ENCODE results near the gene ERVW-1.
"Not testable (repeated sequence)": the region's sequence is repeated elsewhere in the genome, so short reads cannot be mapped to it uniquely, and the experiment has no call there.

The ERVW-1 gene

DNA sequence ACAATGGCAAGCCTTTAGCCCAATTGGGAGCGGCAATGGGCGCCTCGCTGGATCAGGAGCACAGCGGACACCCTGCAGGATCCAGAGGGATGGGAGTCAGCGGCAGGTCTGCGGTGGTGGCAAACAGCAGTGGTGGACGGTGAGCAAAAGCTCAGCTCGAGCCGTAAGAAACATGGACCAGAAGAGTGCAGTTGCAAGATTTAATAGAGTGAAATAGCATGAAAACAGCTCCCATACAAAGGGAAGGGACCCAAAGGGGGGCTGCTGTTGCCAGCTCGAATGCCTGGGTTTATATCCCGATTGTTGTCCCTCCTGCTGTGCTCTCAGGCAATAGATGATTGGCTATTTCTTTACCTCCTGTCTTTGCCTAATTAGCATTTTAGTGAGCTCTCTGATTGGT, at the start of gene ERVW-1:
Gene ERVW-1, minus strand, starts transcription at position 266 of the 400 bp plus-strand sequence. CDS start 7,565 bp downstream, outside the sequence.
- DNase-seq (ENCODE audit: extremely low read depth in 1 of 2, low read depth in 1 of 2), result not testable (repeated sequence)

GRCh38 chr7:92523110-92523509, 45.4 kb upstream of the ERVW-1 start:
- DNase-seq (ENCODE audit: extremely low read depth in 1 of 2, low read depth in 1 of 2), result no peak

DNA sequence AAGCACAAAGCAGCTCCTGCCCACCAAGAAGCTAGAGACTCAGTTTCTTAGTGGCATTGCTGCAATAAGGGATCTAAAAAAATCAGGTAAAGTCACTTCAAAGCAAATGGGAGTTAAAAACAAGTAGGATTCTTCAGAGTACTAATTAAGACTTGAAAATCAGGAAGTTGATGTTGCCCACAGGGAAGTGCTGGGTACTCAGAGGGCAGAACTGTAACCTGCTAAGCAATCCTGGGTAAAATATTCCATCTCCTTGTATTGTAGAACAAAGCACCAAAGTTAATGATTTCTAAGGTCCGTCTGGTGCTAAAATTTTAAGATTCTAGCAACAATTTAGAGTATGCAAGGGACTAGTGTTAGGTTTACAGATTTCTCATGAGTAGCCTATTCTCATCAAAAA, 42.3 kb upstream of the ERVW-1 start:
- no peak for DNase-seq (ENCODE audit: extremely low read depth in 1 of 2, low read depth in 1 of 2)

DNA sequence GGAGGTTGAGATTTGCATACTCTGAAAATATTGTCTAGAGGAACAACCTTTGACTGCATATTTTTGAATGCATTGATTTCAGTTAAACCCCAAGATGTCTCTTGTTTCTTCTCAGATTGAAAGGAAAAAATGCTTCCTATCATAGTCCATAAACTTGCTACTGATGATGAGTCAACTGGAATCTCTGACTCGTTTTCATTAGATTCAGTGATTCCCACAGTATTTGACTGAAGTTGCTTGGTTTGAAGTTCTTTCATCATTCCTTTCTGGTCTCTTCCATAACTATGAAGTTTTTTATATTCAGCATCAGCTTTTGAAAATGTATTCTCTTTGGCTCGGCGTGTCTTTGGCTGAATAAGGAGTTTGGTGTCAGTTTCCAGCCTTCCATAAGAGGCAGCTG, 39.9 kb upstream of the ERVW-1 start:
- no peak for DNase-seq (ENCODE audit: extremely low read depth in 1 of 2, low read depth in 1 of 2)

DNA sequence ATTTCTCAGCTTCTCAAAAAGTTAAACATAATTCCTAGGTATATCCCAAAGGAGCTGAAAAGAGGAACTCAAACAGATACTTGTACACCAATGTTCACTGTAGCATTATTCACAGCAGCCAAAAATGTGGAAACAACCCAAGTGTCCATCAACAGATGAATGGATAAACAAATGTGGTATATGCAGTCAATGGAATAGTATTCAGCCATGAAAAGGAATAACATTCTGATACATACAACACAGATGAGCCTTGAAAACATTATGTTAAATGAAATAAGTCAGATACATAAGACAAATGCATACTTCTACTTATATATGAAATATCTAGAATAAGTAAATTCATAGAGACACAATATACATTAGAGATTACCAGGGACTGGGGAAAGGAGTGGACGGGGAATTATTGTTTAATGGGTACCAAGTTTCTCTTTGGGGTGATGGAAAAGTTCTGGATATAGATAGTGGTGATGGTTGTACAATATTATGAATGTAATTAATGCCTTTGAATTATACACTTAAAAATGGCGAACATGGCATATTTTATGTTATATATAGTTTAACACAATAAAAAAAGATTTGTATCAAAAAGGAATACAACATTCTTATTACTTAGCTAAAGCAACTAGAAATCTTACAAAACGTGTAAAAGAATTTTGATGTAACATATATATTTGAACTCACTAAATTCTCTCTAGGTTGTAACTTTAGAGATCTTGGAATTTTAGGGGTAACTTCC, 35.6 kb upstream of the ERVW-1 start:
- no peak for DNase-seq (ENCODE audit: extremely low read depth in 1 of 2, low read depth in 1 of 2)

DNA sequence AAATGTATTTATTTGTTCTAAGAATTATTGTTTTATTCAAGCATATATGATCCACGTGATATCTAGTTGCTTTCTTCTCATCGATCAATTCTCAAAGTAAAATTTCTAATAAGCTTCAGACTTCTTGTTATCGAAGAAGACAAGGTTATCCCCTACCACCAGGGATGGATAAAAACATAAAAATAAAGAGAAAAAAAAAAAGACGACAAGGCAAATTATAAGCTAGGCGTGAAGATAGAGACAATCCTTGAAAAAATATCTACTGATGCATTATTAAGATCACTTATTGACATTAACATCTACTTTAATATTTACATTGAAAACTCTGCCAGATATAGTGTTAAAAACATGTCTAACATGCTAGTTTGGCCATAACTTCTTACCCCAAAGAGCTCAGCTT, 31.2 kb upstream of the ERVW-1 start:
- DNase-seq (ENCODE audit: extremely low read depth in 1 of 2, low read depth in 1 of 2), result no peak

- no peak for DNase-seq (ENCODE audit: extremely low read depth in 1 of 2, low read depth in 1 of 2)
Measured at GRCh38 chr7:92506363-92506762, 28.6 kb upstream of the ERVW-1 start.

DNA sequence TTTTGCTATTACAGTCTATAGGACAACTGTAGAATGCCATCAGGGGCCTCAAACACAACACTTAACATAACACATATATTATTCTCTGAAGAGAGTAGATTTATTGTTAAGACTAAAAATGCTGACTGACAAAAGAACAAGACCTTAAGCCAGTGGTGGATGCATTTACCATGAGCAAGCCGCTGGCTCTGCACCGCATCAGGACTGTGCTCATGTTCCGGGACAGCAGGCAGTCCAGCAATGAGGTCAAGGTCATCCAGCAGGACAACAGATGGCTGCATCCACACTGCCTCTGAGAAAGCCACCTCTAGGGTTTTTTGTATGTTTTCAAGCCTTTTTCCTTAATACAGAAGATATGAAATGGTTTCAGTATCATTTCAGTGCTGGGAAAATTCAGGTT, 26.8 kb upstream of the ERVW-1 start:
- no peak for DNase-seq (ENCODE audit: extremely low read depth in 1 of 2, low read depth in 1 of 2)

GRCh38 chr7:92503767-92504166, 26.0 kb upstream of the ERVW-1 start:
- DNase-seq (ENCODE audit: extremely low read depth in 1 of 2, low read depth in 1 of 2), result no peak

GRCh38 chr7:92498557-92498956, 20.8 kb upstream of the ERVW-1 start:
- DNase-seq (ENCODE audit: extremely low read depth in 1 of 2, low read depth in 1 of 2), result no peak

DNA sequence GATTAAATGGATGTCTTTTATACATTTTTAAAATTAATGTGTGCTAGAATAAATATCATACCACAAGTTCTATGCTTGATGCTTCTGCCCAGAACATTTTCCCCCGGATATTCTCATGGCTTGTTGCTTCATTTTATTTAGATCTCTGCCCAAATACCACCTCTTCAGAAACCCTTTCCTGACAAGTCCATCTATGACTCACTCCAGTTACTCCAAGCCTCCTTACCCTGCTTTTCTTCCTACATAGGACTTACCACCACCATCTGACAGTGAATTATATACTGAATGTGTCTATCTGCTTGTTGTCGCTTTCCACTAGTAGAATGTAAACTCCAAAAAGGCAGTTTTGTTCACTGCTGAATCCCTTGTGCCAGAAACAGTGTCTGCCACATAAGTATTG, 19.1 kb upstream of the ERVW-1 start:
- DNase-seq (ENCODE audit: extremely low read depth in 1 of 2, low read depth in 1 of 2), result no peak

DNA sequence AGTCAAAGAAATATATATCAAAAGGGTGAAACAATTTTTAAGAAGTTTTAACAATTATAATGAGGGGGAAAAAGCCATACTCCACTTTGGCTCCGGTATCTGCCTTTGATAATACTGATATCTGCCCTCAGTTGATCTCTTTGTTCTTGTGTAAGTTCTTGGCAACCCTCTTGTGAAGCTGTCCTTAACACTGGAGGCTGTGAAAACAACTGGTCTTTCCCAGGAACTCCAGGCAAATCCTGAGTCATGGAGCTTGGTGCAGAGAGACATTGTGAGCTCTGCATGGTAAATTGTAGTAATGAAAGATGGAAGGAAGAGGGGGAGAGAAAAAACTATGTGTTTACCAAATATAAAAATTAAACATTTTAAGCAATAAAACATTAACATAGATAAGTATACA, 11.9 kb upstream of the ERVW-1 start:
- DNase-seq (ENCODE audit: extremely low read depth in 1 of 2, low read depth in 1 of 2), result no peak

DNA sequence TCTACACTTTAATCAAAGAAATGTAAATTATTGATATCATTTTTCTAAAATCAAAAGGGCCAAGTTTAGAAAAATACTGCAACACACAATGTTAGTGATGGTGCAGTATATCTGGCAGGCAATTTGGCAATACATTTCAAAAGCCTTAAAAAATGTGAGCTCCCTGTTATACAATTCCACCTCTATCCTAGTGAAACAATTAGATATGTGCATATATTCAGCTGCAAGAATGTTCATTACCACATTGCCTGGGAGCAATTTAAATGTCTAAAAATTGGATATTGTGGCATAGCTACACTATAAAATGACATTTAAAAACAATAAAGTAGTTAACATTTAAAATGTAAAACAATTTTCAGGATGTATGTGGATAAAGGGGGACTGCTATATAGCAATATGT, 10.1 kb upstream of the ERVW-1 start:
- no peak for DNase-seq (ENCODE audit: extremely low read depth in 1 of 2, low read depth in 1 of 2)

DNA sequence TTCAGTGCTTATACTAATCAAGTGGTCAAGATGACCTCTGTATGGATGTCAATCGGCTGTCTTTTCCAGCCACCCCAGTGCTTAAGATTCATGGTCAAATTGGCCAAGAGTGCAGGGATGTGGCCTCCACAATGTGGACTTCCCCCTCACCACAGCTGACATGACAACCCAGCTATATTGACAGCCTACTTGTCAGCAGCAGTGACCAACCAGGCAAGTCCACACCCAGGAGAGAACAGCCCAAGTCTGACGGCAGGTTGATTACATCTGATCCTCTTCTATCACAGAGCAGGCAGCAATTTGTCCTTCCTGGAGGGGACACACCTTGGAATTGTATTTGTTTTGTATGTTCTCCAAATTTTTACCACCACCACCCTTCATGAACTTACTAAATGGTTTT, 8.2 kb upstream of the ERVW-1 start:
- DNase-seq (ENCODE audit: extremely low read depth in 1 of 2, low read depth in 1 of 2), result no peak

- DNase-seq (ENCODE audit: extremely low read depth in 1 of 2, low read depth in 1 of 2), result no peak
Measured at GRCh38 chr7:92485267-92485892, 7.6 kb upstream of the ERVW-1 start.

GRCh38 chr7:92484226-92484625, 6.5 kb upstream of the ERVW-1 start:
- DNase-seq (ENCODE audit: extremely low read depth in 1 of 2, low read depth in 1 of 2), result not testable (repeated sequence)

DNA sequence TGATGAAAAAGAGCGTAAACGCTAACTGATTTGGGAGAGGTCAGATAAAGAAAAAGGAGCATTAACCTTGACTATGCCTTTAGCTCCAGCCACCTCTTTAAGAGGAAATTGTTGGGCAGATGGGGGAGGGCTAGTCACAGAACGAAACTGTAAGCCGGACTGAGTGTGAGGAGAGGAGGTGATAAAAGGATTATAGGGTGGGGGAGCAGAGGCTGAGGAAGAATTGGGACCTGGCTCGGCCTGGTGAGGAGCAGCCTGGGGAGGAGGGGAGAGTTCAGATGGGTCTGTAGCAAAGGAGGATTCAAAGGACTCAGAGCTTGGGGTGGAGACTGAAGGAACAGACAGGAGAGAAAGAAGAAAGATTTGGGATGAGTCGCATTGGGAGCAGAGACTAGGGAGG, 5.9 kb upstream of the ERVW-1 start:
- DNase-seq (ENCODE audit: extremely low read depth in 1 of 2, low read depth in 1 of 2), result not testable (repeated sequence)

DNA sequence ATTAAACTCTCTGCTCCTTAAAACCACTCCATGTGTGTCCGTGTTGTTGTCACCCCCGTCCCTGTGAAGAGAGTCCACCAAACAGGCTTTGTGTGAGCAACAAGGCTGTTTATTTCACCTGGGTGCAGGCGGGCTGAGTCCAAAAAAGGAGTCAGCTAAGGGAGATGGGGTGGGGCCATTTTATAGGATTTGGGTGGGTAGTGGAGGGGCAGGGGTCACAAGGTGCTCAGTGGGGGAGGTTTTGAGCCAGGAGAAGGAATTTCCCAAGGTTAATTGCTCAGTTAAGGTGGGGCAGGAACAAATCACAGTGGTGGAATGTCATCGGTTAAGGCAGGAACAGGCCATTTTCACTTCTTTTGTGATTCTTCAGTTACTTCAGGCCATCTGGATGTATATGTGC, 1.4 kb upstream of the ERVW-1 start:
- DNase-seq (ENCODE audit: extremely low read depth in 1 of 2, low read depth in 1 of 2), result not testable (repeated sequence)

- no peak for DNase-seq (ENCODE audit: extremely low read depth in 1 of 2, low read depth in 1 of 2)
Measured at GRCh38 chr7:92478711-92479110, 965 bp upstream of the ERVW-1 start.

DNA sequence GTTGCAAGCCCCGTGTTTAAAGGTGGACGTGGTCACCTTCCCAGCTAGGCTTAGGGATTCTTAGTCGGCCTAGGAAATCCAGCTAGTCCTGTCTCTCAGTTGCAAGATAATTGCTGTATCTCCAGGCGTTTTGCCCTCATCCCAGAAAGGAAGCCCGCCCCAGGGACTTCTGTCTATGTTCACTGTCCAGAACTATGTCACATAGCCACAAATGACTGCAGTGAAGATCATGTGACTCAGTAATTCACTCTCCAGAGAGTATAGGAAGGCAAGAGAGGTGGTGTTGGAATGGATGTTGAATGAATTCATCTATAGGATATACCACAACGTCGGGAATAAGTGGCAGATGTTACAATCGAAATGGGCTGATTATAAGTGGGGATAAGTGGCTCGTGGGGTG, 349 bp upstream of the ERVW-1 start:
- no peak for DNase-seq (ENCODE audit: extremely low read depth in 1 of 2, low read depth in 1 of 2)

GRCh38 chr7:92475851-92476590, 1.7 kb downstream of the ERVW-1 start:
- not testable (repeated sequence) for DNase-seq (ENCODE audit: extremely low read depth in 1 of 2, low read depth in 1 of 2)

- DNase-seq (ENCODE audit: extremely low read depth in 1 of 2, low read depth in 1 of 2), result not testable (repeated sequence)
Measured at GRCh38 chr7:92475261-92475770, 2.4 kb downstream of the ERVW-1 start.
